HepG2 (cell line): ENCODE results near the gene TMEM141. TPM values are rescaled to one million over a fixed set of nuclear protein-coding genes. Genes with fewer than 3 reads are reported as not detected.

Experiments
- ELF4 ChIP-seq: sonication (generic); formaldehyde crosslinking; IDR thresholded peaks from 2 replicates; pipeline ENCODE4 v1.5.0; 2020; ENCODE audit warnings: missing genetic modification reagents, mild to moderate bottlenecking, moderate library complexity, borderline replicate concordance
- HNF1A ChIP-seq, 2 experiments: sonication (generic) in 1 of 2; formaldehyde crosslinking in 1 of 2; IDR thresholded peaks; 2 replicates each; pipeline versions ENCODE4 v1.4.0 to v1.6.1; 2016 to 2020; ENCODE audit warnings: borderline replicate concordance in 1 of 2, low read depth in 1 of 2, mild to moderate bottlenecking in 1 of 2, missing genetic modification reagents in 1 of 2
- KDM5B ChIP-seq: sonication (generic); formaldehyde crosslinking; IDR thresholded peaks from 2 replicates; pipeline ENCODE4 v1.4.0; 2020; ENCODE audit warnings: missing genetic modification reagents, mild to moderate bottlenecking, borderline replicate concordance
- KDM6A ChIP-seq: IDR thresholded peaks from 2 replicates; pipeline ENCODE4 v1.6.1; 2016; ENCODE audit warnings: low read depth
- MIXL1 ChIP-seq: IDR thresholded peaks from 2 replicates; pipeline ENCODE4 v1.6.1; 2016
- MLX ChIP-seq: IDR thresholded peaks from 2 replicates; pipeline ENCODE4 v1.6.1; 2016
- MYC ChIP-seq: sonication (generic); formaldehyde crosslinking; IDR thresholded peaks from 2 replicates; pipeline ENCODE4 v1.9.0; 2021; ENCODE audit warnings: missing genetic modification reagents, borderline replicate concordance
- NCOR1 ChIP-seq: fragments of 200-600 bp; sonication (generic); IDR thresholded peaks from 2 replicates; pipeline ENCODE4 v1.7.0; 2017; ENCODE audit warnings: antibody characterized with exemption, low read length, borderline replicate concordance
- NFE2L1 ChIP-seq: sonication (generic); formaldehyde crosslinking; IDR thresholded peaks from 2 replicates; pipeline ENCODE4 v1.4.0; 2020; ENCODE audit warnings: missing genetic modification reagents, mild to moderate bottlenecking, borderline replicate concordance
- NKX3-1 ChIP-seq: sonication (generic); formaldehyde crosslinking; IDR thresholded peaks from 2 replicates; pipeline ENCODE4 v1.5.0; 2020; ENCODE audit warnings: missing genetic modification reagents
- SALL1 ChIP-seq: sonication (generic); formaldehyde crosslinking; IDR thresholded peaks from 2 replicates; pipeline ENCODE4 v1.8.0; 2022; ENCODE audit warnings: mild to moderate bottlenecking, missing genetic modification reagents
- SP4 ChIP-seq: sonication (generic); formaldehyde crosslinking; IDR thresholded peaks from 2 replicates; pipeline ENCODE4 v1.8.1; 2023; ENCODE audit warnings: mild to moderate bottlenecking, missing genetic modification reagents
- ZBTB1 ChIP-seq: sonication (generic); formaldehyde crosslinking; IDR thresholded peaks from 2 replicates; pipeline ENCODE4 v1.4.0; 2020; ENCODE audit warnings: missing genetic modification reagents, borderline replicate concordance
- ZFY ChIP-seq: sonication (generic); formaldehyde crosslinking; IDR thresholded peaks from 2 replicates; pipeline ENCODE4 v1.4.0; 2020; ENCODE audit warnings: missing genetic modification reagents
- ZNF501 ChIP-seq: sonication (generic); formaldehyde crosslinking; IDR thresholded peaks from 2 replicates; pipeline ENCODE4 v1.5.1; 2020; ENCODE audit warnings: mild to moderate bottlenecking, moderate library complexity, missing genetic modification reagents
- ZNF546 ChIP-seq: sonication (generic); formaldehyde crosslinking; conservative IDR thresholded peaks from 2 replicates; pipeline ENCODE4 v1.8.1; 2023; ENCODE audit warnings: mild to moderate bottlenecking, missing genetic modification reagents
- ZNF547 ChIP-seq: sonication (generic); formaldehyde crosslinking; IDR thresholded peaks from 2 replicates; pipeline ENCODE4 v1.5.1; 2020; ENCODE audit warnings: mild to moderate bottlenecking, missing genetic modification reagents
- ZSCAN12 ChIP-seq: sonication (generic); formaldehyde crosslinking; IDR thresholded peaks from 2 replicates; pipeline ENCODE4 v1.9.0; 2021; ENCODE audit warnings: mild to moderate bottlenecking, missing genetic modification reagents
- polyA plus RNA-seq, 8 experiments: library from polyadenylated mRNA; depleted of rRNA in 3 of 8; stranded (reverse) in 7 of 8; unstranded in 1 of 8; fragments of >200 nt; fragmentation: Illumina TruSeq in 4 of 8; extraction: Trizol in 4 of 8; gene quantifications; 2 replicates each; pipeline versions ENCODE4 v1.2.1 to v1.2.3, GENCODE V29; 2011 to 2016; ENCODE audit warnings: low read depth in 4 of 8, missing spikeins in 1 of 8, mixed read lengths in 1 of 8; ENCODE audit not compliant: insufficient read depth in 1 of 8
- total RNA-seq, 5 experiments: library from RNA; depleted of rRNA; stranded (reverse); fragments of >200 nt; fragmentation: Illumina TruSeq; extraction: Trizol; gene quantifications; 2 replicates each; pipeline ENCODE4 v1.2.3, GENCODE V29; 2016; ENCODE audit warnings: low read depth in 1 of 5
- TF ChIP-seq, protein P1 (sequence below): IDR thresholded peaks from 2 replicates; pipeline ENCODE4 v1.6.1; 2012; ENCODE audit warnings: inconsistent platforms
- TF ChIP-seq, protein P2 (sequence below): sonication (generic); formaldehyde crosslinking; IDR thresholded peaks from 2 replicates; pipeline ENCODE4 v1.4.0; 2020; ENCODE audit warnings: missing genetic modification reagents

The TMEM141 gene
- total and polyA plus RNA-seq, 2 of the 13 experiments (the other 11 are each of a cell fraction or from before 2014, with no cell fraction given), result 81.0 to 202 TPM

DNA sequence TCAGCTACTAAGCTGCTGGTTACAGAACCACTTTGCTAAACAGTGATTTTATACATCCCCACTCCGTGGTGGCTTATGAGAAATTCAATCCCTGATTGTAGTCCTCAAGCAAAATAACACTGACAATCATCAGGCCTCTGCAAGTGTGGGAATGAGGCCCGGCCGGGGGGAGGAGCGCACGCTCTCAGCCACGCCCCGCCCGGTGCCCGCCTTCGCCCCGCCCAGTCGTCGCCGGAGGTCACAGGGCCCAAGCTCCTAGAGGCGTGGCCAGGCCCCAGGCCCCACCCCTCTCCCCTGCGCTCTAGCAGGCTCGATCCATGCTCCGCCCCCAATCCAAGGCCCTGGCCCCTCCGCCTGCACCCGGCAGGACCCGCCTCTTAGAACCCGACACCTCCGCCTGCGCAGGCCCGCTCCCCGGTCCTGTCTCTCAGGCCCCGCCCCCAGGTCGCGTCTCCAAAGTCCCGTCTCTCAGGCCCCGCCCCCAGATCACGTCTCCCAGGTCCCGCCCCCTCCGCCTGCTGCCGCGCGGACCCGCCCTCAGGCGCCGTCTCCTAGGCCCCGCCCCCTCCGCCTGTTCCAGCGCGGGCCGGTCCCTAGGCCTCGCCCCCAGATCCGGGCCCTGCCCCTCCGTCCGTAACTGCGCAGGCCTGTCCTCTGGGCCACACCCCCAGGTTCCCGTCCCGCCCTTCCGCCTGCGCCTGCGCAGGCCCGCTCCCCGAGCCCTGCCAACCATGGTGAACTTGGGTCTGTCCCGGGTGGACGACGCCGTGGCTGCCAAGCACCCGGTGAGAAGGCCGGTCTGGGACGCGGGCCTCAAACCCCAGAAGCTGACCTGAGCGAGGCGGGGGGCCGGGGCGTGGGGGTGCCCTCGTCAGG, at the start of gene TMEM141 (continued):
- peak; percentile 90 for TF ChIP-seq SP4
- peak; percentile 68; the same call in 1 of the 2 replicates for TF ChIP-seq ZNF546
- peak; percentile 76; the same call in 1 of the 2 replicates for TF ChIP-seq ZSCAN12 (CRISPR knock-in tag)
- TF ChIP-seq ELF4 (CRISPR knock-in tag), result no peak
- TF ChIP-seq MIXL1 (CRISPR knock-in tag), result peak; percentile 60; the same call in 1 of the 2 replicates
- TF ChIP-seq MYC (CRISPR knock-in tag), result peak; percentile 38; the same call in 1 of the 2 replicates
- TF ChIP-seq, protein P1, sequence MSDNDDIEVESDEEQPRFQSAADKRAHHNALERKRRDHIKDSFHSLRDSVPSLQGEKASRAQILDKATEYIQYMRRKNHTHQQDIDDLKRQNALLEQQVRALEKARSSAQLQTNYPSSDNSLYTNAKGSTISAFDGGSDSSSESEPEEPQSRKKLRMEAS, result no peak
- TF ChIP-seq NCOR1, result no peak
- 0 out of 2 replicates have a peak, but pooled peaks have one; percentile 21 for TF ChIP-seq KDM5B (CRISPR knock-in tag)
- 0 out of 2 replicates have a peak, but pooled peaks have one; percentile 25 for TF ChIP-seq NFE2L1
- TF ChIP-seq ZNF501 (CRISPR knock-in tag), result peak; percentile 51; the same call in 1 of the 2 replicates
- TF ChIP-seq, protein P2, sequence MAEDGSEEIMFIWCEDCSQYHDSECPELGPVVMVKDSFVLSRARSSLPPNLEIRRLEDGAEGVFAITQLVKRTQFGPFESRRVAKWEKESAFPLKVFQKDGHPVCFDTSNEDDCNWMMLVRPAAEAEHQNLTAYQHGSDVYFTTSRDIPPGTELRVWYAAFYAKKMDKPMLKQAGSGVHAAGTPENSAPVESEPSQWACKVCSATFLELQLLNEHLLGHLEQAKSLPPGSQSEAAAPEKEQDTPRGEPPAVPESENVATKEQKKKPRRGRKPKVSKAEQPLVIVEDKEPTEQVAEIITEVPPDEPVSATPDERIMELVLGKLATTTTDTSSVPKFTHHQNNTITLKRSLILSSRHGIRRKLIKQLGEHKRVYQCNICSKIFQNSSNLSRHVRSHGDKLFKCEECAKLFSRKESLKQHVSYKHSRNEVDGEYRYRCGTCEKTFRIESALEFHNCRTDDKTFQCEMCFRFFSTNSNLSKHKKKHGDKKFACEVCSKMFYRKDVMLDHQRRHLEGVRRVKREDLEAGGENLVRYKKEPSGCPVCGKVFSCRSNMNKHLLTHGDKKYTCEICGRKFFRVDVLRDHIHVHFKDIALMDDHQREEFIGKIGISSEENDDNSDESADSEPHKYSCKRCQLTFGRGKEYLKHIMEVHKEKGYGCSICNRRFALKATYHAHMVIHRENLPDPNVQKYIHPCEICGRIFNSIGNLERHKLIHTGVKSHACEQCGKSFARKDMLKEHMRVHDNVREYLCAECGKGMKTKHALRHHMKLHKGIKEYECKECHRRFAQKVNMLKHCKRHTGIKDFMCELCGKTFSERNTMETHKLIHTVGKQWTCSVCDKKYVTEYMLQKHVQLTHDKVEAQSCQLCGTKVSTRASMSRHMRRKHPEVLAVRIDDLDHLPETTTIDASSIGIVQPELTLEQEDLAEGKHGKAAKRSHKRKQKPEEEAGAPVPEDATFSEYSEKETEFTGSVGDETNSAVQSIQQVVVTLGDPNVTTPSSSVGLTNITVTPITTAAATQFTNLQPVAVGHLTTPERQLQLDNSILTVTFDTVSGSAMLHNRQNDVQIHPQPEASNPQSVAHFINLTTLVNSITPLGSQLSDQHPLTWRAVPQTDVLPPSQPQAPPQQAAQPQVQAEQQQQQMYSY (CRISPR knock-in tag), result 0 out of 2 replicates have a peak, but pooled peaks have one; percentile 12
- peak; percentile 55; the same call in 1 of the 2 replicates for TF ChIP-seq MLX (CRISPR knock-in tag)
- TF ChIP-seq ZFY (CRISPR knock-in tag), result peak; percentile 60
- 0 out of 2 replicates have a peak, but pooled peaks have one; percentile 17 for TF ChIP-seq KDM6A (CRISPR knock-in tag)
- peak; percentile 52; the same call in 1 of the 2 replicates for TF ChIP-seq NKX3-1 (CRISPR knock-in tag)
- peak; percentile 41 for TF ChIP-seq ZNF547 (CRISPR knock-in tag)
- no peak for TF ChIP-seq ZBTB1
- TF ChIP-seq HNF1A (IDR thresholded peaks at IDR 0.05; ENCODE audit: low read depth), result peak; percentile 23; the same call in 1 of the 2 replicates
- no peak for TF ChIP-seq HNF1A (CRISPR knock-in tag; IDR thresholded peaks at IDR 0.05; ENCODE audit: borderline replicate concordance)
- TF ChIP-seq SALL1 (CRISPR knock-in tag), result peak; percentile 39
